Dedifferentiated amniotic fluid mesenchymal stem cell (primary cell): ENCODE results near the gene HLA-G.
"Not testable (repeated sequence)": the region's sequence is repeated elsewhere in the genome, so short reads cannot be mapped to it uniquely, and the experiment has no call there.

Source experiments
- DNase-seq: peaks from one replicate; pipeline ENCODE4 v3.0.0-alpha.2; 2016; ENCODE audit errors: extremely low spot score

Gene HLA-G

DNA sequence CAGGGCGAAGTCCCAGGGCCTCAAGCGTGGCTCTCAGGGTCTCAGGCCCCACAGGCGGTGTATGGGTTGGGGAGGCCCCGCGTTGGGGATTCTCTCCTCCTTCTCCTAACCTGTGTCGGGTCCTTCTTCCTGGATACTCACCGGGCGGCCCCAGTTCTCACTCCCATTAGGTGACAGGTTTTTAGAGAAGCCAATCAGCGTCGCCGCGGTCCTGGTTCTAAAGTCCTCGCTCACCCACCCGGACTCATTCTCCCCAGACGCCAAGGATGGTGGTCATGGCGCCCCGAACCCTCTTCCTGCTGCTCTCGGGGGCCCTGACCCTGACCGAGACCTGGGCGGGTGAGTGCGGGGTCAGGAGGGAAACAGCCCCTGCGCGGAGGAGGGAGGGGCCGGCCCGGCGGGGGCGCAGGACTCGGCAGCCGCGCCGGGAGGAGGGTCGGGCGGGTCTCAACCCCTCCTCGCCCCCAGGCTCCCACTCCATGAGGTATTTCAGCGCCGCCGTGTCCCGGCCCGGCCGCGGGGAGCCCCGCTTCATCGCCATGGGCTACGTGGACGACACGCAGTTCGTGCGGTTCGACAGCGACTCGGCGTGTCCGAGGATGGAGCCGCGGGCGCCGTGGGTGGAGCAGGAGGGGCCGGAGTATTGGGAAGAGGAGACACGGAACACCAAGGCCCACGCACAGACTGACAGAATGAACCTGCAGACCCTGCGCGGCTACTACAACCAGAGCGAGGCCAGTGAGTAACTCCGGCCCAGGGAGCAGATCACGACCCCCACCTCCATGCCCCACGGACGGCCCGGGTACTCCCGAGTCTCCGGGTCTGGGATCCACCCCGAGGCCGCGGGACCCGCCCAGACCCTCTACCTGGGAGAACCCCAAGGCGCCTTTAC lies at the start of gene HLA-G:
TSS of gene HLA-G (plus strand) at position 247 of the 892 bp plus-strand sequence. CDS start at position 267, 20 bp downstream.
- DNase-seq: no peak

- not testable (repeated sequence) for DNase-seq
These were observed 47.5 kb upstream of the HLA-G start for GRCh38 chr6:29780019-29780698.

DNA sequence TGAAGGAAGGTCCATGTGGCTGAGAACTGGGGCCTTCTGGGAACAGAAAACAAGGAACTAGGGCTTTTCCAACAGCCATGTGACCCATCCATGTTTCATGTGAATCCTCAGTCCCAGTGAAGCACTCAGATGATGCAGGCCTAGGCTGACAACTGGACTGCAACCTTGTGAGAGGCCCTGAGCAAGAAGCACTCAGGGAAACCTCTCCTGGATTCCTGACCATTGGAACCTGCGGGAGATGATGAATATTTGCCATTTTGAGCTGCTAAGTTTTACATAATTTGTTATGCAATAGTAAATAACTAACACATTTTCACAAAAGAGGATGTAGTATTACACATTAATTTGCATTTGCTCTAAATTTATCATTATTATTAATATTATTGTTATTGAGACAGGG lies 38.4 kb upstream of the HLA-G start:
- no peak for DNase-seq

GRCh38 chr6:29790626-29791025 lies 37.0 kb upstream of the HLA-G start:
- no peak for DNase-seq

GRCh38 chr6:29791162-29791561 lies 36.5 kb upstream of the HLA-G start:
- no peak for DNase-seq

GRCh38 chr6:29791786-29792122 lies 35.9 kb upstream of the HLA-G start:
- no peak for DNase-seq

DNA sequence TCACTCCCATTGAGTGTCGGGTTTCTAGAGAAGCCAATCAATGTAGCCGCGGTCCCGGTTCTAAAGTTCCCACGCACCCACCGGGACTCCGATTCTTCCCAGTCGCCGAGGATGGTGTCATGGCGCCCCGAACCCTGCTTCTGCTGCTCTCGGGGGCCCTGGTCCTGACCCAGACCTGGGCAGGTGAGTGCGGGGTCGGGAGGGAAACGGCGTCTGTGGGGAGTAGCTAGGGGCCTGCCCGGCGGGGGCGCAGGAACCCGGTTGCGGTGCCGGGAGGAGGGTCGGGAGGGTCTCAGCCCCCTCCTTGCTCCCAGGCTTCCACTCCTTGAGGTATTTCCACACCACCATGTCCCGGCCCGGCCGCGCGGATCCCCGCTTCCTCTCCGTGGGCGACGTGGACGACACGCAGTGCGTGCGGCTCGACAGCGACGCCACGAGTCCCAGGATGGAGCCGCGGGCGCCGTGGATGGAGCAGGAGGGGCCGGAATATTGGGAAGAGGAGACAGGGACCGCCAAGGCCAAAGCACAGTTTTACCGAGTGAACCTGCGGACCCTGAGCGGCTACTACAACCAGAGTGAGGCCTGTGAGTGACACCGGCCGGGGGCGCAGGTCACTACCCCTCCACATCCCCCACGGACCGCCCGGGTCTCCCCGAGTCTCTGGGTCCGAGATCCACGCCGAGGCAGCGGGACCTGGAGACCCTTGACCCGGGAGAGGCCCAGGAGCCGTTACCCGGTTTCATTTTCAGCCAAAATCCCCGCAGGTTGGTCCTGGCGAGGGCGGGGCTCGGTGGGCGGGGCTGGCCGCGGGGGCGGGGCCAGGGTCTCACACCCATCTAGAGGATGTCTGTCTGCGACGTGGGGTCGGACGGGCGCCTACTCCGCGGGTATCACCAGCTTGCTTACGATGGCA lies 35.2 kb upstream of the HLA-G start:
- no peak for DNase-seq

GRCh38 chr6:29793036-29793356 lies 34.6 kb upstream of the HLA-G start:
- DNase-seq: no peak

GRCh38 chr6:29793796-29794195 lies 33.8 kb upstream of the HLA-G start:
- DNase-seq: no peak

- DNase-seq: no peak
These were observed 31.6 kb upstream of the HLA-G start for GRCh38 chr6:29796026-29796425.

DNA sequence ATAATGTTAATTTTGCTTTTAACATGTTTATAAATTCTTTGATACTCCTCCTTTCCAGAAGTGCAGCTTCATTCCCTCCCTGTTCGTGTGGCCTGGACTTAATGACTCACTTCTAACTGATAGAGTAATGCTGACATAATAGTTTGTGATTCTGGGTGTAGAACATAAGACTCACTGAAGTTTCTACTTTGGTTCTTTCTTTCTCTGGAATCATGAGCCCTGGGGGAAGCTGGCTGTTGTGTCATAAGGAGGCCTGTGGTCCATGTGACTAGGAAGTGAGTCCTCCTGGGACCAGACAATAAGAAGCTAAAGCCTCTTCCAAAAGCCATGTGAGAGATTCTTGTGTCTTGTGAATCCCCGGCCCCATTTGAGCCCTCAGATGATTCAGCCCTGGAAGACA lies 30.5 kb upstream of the HLA-G start:
- peak; percentile 54 for DNase-seq

DNA sequence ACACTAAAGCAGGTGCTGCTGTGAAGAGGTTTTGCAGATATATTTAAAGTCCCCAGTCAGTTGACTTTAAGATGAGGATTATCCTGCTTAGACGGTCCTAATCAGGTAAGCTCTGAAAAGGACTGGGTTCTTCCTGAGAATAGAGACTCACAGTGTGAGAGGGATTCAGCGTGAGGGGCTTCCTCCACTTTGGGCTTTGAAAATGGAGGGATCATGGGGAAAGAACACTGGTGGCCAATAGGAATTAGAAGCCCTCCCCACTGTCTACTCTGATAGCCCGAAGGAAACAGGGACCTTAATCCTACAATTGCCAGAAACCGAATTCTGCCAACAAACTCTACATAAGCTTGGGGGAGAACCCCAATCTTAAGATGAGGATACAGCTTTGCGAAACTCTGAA lies 29.7 kb upstream of the HLA-G start:
- DNase-seq: no peak

GRCh38 chr6:29800254-29800653 lies 27.4 kb upstream of the HLA-G start:
- no peak for DNase-seq

DNA sequence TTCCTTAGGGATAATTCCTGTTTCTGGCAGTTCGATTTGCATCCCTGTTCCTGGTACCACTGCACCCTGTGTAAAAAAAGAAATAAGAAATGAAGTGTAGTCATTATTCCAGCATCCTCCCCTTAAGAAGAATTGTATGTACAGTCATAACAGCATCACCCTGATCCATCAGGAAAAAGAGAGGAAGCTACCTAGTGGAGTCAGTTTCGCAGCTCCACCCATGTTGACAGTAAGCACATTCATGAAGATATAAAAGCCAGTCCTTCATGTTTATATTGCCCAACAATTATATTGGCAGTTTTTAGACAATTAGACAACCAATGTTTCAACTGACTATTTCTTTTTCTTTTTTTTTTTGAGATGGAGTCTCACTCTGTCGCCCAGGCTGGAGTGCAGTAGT lies 21.2 kb upstream of the HLA-G start:
- no peak for DNase-seq

DNA sequence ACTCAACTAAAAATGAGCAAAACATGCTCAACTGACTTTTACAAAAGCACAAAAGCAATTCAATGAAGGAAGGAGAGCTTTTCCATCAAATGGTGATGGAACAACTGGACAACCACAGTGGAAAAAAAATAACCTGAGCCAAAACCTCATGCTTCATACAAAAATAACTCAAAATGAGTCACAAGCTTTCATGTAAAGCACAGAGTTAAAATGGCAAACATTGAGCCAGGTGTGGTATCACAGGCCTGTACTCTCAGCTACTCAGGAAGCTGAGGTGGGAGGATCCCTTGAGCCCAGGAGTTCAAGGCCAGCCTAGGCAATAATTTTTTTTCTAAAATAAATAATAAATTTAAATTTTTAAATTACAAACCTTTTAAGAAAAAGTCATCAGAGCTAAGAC lies 18.4 kb upstream of the HLA-G start:
- DNase-seq: no peak

DNA sequence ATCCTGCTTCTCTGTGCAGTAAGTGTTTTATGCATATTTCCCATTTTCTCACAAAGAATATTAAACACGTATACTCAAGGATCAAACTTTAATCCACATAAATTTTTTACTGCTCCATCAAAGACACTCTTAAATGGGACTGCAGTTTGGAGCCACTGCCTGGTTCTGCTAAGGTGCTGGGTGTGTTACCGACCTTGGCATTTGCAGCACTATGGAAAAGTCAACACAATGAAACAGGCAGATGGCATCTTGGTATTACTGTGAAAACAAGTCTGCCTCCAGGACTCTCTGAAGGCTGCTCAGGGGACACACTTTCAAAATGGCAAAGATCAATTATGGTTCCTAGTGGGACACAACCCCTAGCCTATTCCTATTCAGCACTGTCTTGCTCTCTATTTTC lies 17.3 kb upstream of the HLA-G start:
- no peak for DNase-seq

- no peak for DNase-seq
These were observed 16.2 kb upstream of the HLA-G start for GRCh38 chr6:29811377-29811776.

- DNase-seq: no peak
These were observed 14.6 kb upstream of the HLA-G start for GRCh38 chr6:29813066-29813465.

- no peak for DNase-seq
These were observed 13.8 kb upstream of the HLA-G start for GRCh38 chr6:29813809-29814208.

GRCh38 chr6:29814379-29815117 lies 13.1 kb upstream of the HLA-G start:
- DNase-seq: no peak

DNA sequence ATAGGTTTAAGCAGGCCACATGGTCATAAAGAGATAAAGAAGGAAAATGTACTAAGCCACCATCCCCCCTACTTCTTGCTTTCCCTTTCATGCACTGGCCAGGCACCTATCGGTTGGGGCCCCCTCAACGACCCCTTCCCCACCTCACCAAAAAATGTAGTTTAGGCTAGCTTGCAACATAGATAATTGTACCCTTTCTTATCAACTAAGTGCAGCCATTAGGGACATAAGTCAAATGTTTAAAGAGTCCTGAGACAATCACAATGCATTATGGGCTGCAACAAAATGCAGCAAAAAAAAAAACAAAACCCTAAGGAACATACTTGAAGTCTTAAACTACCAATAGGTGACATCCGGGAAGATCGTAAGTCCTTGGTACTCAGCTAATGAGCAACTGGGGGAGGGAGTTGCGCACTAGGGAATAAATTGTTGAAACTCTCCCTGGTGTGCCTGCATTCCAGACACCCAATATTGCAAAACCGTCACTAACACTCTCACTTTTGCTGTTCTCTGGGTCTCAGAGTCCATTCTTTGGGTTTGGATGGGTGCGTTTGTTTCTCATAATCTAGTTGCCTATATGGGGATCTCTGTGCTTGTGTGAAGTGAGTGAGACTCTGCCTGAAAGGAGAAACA lies 12.4 kb upstream of the HLA-G start:
- no peak for DNase-seq
